Lower leg skin (tissue), 4 donors: ENCODE measurements around the gene EPHA3. TPM values are rescaled to one million over a fixed set of nuclear protein-coding genes. Genes with fewer than 3 reads are reported as not detected.

Experiments used
- DNase-seq, 2 donors: peaks; one replicate each; pipeline ENCODE4 v3.0.0-alpha.2; 2019; ENCODE audit warnings: low spot score in 2 of 2
- H3K4me3 ChIP-seq: fragments of 200-600 bp; sonication (generic); 2 replicates; pipeline ENCODE4 v1.5.1; 2017; ENCODE audit warnings: mild to moderate bottlenecking, low read depth; ENCODE audit not compliant: poor library complexity, severe bottlenecking
- POLR2A ChIP-seq, 2 donors: fragments of 450-650 bp; IDR thresholded peaks; one replicate each; pipeline ENCODE4 v1.6.1; 2016 to 2017; ENCODE audit warnings: antibody characterized with exemption in 2 of 2, mild to moderate bottlenecking in 1 of 2, moderate library complexity in 1 of 2
- WGBS, 2 donors: methylation state at CpG; one replicate each; pipeline ENCODE4 v1.1.5; 2018; 5-methylcytosine and 5-hydroxymethylcytosine counted together
- intact Hi-C: fragments of 100-400 bp; cut with DNase I; formaldehyde crosslinking; loops from one replicate; pipeline ENCODE4 v1.15.0; 2023; ENCODE audit warnings: low total_unique reads
- total RNA-seq, 4 donors: library from RNA; depleted of rRNA; stranded (reverse); fragments of >200 nt; gene quantifications; one replicate each; pipeline ENCODE4 v1.1.0, GENCODE V29; 2016
- TF ChIP-seq, protein P1 (sequence below), 3 donors: fragments of 450-650 bp; IDR thresholded peaks; one replicate each; pipeline ENCODE4 v1.5.1; 2016; ENCODE audit warnings: antibody characterized with exemption in 3 of 3, mild to moderate bottlenecking in 3 of 3, moderate library complexity in 2 of 3

Gene EPHA3
- total RNA-seq, 4 donors from 2014 or later = 0.30 to 2.8 (median 1.0) TPM

DNA sequence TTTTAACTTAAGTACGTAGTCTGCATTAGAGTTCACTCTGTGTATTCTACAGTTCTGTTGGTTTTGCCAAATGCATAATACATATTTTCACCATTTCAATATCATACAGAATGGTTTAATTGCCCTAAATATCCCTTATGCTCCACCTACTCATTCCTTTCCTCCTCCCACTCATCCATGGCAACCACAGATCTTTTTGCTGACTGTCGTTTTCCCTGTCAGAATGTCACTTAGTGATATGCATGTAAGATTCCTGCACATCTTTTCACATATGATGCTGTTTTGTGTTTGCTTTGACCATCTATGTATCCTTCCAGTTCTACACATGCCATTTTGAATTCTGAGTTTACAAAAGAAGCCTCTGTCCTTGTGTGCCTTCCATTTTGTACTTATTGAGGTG, 36.7 kb downstream of the EPHA3 start:
- no peak overlapping the region for H3K4me3 ChIP-seq
- WGBS, 2 donors = 68 to 76% methylated on average over 2 of the region's 2 CpGs
- TF ChIP-seq POLR2A (IDR thresholded peaks at IDR 0.05) = no peak
- TF ChIP-seq, protein P1, sequence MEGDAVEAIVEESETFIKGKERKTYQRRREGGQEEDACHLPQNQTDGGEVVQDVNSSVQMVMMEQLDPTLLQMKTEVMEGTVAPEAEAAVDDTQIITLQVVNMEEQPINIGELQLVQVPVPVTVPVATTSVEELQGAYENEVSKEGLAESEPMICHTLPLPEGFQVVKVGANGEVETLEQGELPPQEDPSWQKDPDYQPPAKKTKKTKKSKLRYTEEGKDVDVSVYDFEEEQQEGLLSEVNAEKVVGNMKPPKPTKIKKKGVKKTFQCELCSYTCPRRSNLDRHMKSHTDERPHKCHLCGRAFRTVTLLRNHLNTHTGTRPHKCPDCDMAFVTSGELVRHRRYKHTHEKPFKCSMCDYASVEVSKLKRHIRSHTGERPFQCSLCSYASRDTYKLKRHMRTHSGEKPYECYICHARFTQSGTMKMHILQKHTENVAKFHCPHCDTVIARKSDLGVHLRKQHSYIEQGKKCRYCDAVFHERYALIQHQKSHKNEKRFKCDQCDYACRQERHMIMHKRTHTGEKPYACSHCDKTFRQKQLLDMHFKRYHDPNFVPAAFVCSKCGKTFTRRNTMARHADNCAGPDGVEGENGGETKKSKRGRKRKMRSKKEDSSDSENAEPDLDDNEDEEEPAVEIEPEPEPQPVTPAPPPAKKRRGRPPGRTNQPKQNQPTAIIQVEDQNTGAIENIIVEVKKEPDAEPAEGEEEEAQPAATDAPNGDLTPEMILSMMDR (IDR thresholded peaks at IDR 0.05) = no peak
- DNase-seq = no peak
- intact Hi-C loops = no loop called here

GRCh38 chr3:89145995-89146394, 38.6 kb downstream of the EPHA3 start:
- no peak overlapping the region for H3K4me3 ChIP-seq
- intact Hi-C loops = no loop called here
- no peak for DNase-seq
- no peak for TF ChIP-seq POLR2A (IDR thresholded peaks at IDR 0.05)
- TF ChIP-seq, protein P1 (IDR thresholded peaks at IDR 0.05) = no peak

DNA sequence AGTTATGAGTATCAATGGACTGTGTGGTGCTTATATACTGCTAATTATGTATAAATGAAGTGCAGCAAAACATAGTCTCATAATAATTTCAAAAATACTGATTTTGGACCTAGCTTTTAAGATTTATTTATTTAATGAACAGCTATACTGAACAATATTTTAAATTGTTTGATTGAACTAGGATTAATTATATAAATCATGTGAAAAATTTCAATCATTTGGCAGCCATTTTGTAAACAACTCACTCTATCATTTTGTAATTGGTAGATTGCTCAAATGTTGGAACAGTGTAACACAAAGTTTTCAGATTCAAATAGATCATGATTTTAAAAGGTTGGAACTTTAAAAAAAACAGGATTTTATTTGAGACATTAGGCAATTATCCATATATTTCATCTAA, 47.0 kb downstream of the EPHA3 start:
- no peak for TF ChIP-seq POLR2A (IDR thresholded peaks at IDR 0.05)
- TF ChIP-seq, protein P1 (IDR thresholded peaks at IDR 0.05) = no peak
- intact Hi-C loops = no loop called here
- H3K4me3 ChIP-seq = no peak overlapping the region
- DNase-seq = no peak

GRCh38 chr3:89155811-89156210, 48.4 kb downstream of the EPHA3 start:
- intact Hi-C loops = no loop called here
- H3K4me3 ChIP-seq = no peak overlapping the region
- TF ChIP-seq, protein P1 (IDR thresholded peaks at IDR 0.05) = no peak
- no peak for TF ChIP-seq POLR2A (IDR thresholded peaks at IDR 0.05)
- no peak for DNase-seq
- WGBS, 2 donors = 69 to 73% methylated on average over 6 of the region's 6 CpGs

DNA sequence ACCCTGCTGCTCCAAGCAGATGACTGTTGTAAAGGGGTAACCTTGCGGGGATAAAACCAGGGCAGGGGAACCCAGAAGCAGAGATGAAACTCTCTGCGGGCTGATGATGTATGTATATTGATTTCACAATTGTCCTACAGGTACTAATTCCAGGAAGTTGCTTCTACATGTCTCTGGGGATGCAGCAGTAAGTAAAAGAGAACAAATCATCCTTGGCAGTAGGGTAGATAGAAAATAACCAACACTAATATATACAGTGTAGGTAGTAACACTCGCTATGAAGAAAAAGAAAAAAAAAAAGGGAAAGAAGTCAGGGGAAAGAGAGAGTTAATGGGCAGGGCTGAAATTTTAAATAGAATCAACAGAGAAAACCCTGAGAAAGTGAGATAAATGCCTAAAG, 50.2 kb downstream of the EPHA3 start:
- intact Hi-C loops = no loop called here
- 80 to 88% methylated on average over 3 of the region's 3 CpGs for WGBS, 2 donors
- H3K4me3 ChIP-seq = no peak overlapping the region
- no peak for TF ChIP-seq POLR2A (IDR thresholded peaks at IDR 0.05)
- TF ChIP-seq, protein P1 (IDR thresholded peaks at IDR 0.05) = no peak
- DNase-seq = no peak

GRCh38 chr3:89159605-89160004, 52.2 kb downstream of the EPHA3 start:
- TF ChIP-seq, protein P1 (IDR thresholded peaks at IDR 0.05) = no peak
- no peak for TF ChIP-seq POLR2A (IDR thresholded peaks at IDR 0.05)
- 94 to 97% methylated on average over 2 of the region's 2 CpGs for WGBS, 2 donors
- intact Hi-C loops = no loop called here

More at GRCh38 chr3:89159605-89160004, 52.2 kb downstream of the EPHA3 start:
- no peak overlapping the region for H3K4me3 ChIP-seq
- no peak for DNase-seq
